HCEC 1CT (cell line): ENCODE measurements around the gene TMEM106B.

Experiments
- DNase-seq: peaks from one replicate; pipeline ENCODE4 v3.0.0-alpha.2; 2017

Gene TMEM106B

DNA sequence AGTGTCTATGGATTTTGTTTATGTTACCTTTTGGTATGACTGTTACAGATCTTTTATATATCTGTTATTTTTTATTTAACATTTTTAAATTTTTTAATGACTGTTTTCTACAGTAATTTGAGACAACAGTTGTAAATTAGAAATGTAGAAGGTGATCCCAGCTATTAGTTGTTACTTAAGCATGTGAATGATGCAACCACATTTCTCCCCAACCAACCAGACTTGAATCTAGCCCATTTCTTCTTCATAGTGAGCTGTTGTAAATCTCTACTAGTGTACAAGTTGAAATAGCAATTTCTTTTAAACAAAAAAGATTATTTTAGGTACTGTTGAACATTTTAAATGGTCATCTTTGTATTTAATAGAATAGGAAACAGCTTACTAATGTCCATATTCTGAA, 18.0 kb downstream of the TMEM106B start:
- DNase-seq = peak; percentile 56

DNA sequence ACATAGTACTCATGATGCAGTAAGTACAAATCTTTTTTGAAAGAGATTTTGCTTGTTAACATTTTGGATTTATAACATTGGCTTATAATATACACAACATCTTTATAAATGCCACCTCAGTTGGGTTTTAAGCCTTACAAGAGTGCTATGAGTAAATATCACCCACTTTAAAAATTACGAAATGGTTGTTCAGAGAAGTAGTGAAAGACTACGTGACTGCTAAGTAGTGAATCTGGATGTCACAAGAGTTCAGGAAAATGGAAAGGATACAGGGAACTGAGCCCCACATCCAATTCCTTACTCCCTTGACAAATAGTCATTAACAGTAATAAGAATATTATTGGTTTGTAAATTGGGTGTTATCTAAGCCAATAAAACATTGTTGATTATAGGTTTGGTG, 20.0 kb downstream of the TMEM106B start:
- no peak for DNase-seq

DNA sequence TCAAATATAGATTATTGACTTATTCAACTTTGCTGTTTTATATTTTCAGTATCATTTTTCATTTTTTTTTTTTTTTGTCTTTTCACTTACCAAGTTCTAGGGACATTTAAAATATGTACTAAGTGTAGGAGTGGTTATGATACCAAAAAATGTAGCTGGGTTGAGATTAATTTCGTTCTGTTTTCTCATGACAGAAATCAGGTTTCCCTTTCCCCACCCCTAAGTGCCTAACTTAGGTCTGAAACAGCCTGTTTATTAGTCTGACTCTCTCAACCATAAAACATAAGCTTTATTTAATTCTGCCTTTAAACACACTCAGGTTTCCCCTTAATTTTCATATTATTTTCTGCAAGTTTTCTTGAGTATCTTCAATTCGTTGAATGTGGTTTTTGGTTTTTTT, 22.1 kb downstream of the TMEM106B start:
- DNase-seq = no peak

DNA sequence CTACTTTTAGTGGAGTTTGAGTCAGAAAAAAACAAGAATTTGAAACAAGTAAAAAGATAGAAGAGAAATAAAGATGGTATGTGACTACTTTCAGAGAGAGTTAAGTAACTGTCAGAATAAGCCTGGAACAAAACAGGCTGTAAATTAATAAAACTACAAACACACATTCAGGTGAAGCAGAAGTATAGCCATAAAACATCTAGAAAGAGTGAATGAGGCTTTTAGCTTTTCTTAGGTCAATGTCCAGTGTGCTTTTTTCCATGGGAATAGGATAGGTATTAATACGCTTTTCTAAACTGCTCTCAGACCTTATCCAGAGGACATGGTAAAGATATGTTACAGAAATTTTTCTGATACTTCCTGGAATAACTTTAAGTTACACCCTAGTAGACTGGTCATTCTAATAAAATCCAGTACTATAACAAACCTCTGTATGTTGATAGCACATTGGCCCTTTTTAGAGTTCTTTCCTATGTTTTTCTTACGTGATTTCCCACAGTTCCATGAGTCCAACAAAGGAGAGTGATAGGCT, 23.3 kb downstream of the TMEM106B start:
- no peak for DNase-seq

DNA sequence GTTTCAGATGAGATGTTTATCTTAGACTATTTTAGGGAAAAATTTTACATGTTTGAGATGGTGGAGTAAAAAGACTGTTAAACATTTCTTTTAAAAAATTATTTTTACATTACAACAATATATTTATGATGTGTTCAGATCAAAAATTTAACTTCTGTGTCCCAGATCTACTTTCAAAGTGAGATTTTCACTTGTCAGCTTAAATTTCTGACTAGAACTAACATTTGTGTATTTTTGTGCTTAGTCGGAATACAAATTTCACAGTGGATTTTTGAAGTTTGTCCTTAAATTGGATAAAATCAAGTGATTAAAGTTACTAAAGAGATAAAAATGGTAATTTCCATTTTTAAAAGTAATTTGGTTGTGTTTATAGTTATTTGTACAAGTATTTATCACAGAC, 24.9 kb downstream of the TMEM106B start:
- DNase-seq = no peak

DNA sequence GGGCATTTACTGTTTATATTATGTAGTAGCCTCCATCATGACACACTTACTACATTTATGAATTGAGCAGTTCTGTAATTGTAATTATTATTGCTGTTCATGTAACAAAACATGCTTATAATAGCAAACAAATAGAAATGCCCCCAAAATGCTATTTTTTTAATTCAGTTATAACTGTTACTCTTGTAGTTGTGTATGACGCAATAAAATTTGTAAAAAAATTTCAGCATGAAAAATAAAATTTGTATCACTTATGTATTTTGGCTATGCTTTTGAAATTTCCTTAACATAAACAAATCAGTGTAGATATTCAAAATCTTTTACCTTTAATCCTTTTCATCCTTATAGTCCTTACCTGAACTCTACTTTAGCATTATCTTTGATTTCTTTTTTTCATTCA, 25.9 kb downstream of the TMEM106B start:
- no peak for DNase-seq

DNA sequence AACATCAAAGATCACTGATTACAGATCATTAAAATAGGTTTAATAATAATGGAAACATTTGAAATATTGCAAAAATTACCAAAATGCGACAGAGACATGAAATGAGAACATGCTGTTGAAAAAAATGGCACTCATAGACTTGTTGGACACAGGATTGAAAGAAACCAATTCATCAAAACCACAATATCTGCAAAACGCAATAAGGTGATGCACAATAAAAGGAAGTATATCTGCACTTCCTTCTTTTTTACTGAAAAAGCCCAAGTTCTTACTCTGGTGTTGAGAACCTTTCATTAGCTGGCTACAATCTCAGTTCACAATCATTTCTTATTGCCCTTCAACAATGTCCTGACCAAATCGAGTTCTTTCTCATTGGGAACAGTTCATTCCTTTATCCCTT, 28.7 kb downstream of the TMEM106B start:
- no peak for DNase-seq

DNA sequence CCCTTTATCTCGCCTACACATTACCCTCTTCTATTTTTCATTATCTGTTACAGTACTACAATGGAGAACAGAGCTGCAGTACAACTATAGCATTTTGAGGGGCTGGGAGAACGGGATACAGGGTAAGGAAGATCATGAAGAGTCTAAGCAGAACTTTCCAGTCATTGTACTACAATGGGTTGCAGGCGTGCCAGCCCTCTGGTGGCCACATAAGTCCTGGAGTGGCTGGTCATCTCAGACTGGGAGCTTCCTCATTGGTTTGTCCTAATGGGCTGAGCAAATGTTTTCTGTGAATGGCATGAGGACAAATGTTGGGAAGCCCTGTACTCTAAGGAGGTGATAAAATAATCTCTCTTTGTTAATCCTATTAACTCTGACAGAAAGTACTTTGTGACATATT, 33.0 kb downstream of the TMEM106B start:
- DNase-seq = peak; percentile 16

DNA sequence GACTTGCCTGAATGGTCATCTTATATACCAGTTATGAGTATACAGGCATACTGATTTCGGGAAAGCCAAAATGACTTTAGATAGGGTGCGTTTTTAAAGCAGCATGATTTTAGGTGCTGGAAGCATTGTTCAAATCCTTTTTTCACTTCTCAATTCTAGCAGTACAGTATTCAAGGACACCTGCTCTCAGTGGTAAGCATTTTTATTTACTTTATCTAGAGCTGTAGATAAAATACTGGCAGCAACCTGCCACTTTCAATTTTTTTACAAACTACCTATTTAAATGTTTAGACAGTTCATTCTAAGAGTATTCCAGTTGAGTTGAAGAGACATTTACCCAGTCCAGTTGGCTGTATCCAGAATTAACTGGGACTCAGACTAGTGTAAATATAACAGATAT, 33.6 kb downstream of the TMEM106B start:
- no peak for DNase-seq

DNA sequence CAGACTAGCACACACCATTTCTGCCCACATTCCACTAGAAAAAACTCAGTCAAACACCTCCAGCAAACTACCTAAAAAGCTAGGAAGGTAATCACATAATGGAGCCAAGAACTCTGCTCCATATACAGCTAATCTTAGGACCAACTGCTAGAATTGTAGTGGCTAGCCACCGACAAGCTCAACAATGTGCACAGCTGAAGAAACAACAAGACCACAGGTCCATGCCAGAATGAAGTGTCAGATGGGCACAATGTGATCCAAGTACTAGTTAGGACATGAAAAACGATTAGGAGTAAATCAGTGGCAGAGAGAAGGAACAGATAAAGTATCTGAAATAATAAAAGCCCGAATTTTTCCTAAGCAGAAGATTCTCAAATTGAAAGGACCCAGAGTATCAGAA, 38.6 kb downstream of the TMEM106B start:
- DNase-seq = no peak

DNA sequence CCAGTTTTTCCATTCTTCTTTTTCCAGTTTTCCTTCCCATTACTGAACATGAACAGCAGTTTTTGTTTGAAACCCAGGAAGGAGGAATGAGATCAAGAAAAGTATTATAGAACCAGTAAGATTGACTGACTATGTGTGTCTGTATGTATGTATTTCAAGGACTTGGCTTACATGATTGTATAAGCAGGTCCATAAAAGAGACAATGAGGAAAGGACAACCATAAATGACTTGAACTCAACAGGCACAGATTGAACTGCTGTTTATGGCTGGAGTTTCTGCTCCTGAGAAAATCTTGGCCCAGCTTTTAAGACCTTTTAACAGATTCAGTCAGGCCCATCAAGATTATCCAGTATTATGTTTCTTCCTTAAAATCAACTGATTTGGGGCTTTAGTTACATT, 39.1 kb downstream of the TMEM106B start:
- DNase-seq = no peak

DNA sequence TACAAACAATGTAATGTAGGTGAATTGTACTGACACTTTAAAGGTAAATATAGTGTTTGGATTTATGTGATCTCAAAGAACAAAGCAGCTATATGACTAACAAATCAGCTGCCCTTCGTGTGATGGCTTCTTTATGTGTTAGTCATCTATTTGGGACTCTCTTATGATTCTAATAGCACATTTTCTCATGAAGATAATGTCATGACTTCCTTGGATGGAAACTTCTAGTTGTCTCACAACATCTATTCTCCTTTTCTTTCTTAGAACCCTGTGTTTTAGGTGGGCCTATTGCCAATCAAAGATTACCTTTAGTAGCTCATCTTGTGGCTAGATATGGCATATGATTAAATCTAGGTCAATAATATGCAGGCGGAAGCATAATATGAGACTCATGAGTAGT, 45.0 kb downstream of the TMEM106B start:
- DNase-seq = peak; percentile 76

DNA sequence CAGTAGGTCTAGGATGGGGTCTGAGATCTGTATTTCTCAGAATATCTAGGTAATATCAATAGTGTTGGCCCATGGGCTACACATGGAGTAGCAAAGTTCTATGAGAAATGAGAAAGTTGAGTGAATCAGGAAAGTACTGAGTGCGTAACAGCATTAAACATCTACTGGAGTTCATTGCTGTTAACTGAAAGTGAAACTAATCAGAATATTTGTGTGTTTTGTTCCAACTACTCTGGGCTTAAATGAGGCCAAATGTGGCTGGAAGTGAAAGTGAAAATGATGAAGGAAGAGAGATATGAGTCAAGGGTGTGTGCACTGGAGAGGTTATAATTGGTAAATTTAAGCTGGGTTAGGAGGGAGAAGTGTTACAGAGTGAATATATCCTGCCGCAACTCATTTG, 46.5 kb downstream of the TMEM106B start:
- peak; percentile 39 for DNase-seq

DNA sequence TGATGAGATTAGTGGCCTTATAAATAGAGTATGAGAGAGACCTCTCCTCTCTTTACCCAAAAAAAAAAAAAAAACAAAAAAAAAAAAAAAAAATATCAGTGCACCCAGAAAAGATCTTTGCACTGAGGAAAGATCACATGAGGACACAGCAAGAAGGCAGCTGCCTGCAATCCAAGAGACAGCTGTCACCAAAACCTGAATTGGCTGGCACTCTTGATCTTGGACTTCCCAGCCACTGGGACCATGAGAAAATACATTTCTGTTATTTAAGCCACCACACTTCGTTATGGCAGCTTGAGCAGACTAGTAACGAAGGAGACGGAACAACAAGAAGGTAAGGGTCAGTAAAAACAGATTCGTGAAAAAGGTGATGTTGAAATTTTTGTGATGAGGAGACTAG, 47.0 kb downstream of the TMEM106B start:
- no peak for DNase-seq

DNA sequence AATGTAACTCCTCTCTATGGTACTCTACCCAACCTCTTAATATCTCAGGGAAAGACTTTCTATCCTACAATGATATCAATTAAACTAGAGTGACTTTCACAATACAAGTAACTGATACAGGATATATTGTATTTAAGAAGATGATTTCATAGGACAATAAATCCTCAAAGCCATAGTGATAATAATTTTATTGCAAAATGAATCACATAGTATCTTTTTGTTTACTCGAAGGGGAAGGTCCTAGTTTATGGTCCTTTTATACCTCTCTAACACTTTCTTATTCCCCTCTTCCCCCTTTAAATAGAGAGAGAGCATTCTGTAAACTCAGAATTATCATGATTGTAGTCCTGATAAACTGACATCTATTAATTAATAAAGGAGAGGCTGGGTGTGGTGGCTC, 56.4 kb downstream of the TMEM106B start:
- DNase-seq = no peak

DNA sequence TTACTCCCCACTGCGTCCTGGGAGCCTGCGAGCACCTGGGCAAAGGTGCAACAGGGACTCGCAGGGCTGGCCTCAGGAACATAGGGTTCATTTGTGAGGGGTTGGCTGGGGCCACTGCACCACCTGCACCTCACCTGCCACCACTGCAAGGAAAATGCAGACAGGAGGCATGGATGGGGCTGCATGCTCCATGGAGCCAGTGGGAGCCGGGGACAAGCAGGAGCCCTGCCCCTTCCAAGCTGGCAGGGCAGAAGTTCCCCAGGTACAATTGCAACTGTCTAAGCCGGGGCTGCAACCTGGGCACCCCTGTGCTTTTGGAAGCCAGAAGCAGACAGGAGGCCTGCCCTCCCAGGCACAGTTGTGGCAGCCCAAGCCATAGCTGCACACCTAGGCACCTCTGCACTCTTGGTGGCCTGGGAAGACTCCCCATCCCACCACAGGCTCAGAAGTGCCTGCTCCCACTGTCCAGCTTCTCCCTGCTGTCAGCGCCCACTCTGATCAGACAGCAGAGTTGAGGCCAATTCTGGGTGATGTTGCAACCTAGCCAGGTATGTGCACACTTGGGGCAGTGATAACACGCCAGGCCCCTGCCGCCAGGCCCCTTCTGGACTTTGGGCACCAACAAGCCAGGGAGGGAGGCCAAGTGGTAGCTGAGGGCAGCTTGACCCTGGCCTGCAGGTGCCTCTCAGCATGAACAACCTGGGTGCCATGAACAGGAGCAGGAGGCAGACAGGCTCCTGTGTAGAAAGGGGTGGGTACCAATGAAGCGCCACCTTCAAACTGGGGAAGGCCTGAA, 58.2 kb downstream of the TMEM106B start:
- DNase-seq = no peak

DNA sequence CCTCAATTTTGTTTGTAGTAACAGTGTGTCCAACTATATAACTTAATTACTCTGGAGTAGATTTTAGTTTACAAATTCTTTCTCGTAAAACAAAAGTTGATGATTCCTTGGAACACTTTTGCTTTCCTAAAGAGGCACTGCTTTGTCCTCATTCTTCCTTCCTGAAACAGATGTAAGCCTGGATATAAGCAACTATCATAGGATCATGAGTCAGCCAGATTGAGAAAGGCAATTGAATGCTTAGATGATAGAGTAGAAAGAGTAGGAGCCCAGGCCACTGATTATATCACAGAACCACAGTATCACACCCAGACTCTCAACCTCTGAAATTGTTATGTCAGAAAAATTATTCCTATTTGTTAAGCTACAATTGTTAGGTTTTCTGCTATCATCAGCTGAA, 69.9 kb downstream of the TMEM106B start:
- DNase-seq = peak; percentile 82

DNA sequence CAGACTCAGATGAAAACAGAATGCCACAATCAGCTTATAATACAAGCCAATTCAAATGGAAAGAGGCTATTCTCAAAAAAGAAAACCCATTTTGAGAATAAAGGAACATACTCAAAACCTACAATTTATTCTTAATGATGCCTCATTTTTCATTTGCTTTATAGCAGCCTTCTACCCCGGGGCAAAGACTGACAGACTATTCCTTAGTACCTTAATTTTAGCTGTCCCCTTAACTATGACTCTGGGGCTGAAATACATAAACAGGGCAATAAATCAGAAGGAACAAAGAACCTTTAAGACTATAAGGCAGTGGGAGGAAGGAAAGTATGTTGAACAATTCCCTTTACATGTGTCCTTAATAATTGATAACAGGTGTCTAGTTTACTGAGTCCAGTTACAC, 76.8 kb downstream of the TMEM106B start:
- no peak for DNase-seq

DNA sequence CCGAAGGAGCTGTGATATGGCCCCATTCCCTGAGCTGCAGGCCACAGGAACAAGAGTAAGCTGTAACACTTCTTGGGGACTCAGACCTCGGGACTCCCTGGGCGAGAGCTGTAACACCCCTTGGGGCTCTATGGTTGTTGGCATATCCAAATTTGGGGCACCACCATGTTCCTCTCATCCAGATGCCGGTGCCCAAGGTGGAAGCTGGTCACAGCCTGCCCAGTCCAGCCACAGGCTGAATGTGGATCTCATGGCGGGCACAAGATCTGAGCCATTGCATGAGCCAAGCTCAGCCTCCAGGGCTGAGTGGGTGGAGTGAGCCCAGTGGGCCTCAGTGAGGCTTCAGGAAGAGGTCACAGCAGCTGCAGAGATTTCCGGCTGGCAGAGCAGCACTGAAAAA, 78.9 kb downstream of the TMEM106B start:
- DNase-seq = no peak

DNA sequence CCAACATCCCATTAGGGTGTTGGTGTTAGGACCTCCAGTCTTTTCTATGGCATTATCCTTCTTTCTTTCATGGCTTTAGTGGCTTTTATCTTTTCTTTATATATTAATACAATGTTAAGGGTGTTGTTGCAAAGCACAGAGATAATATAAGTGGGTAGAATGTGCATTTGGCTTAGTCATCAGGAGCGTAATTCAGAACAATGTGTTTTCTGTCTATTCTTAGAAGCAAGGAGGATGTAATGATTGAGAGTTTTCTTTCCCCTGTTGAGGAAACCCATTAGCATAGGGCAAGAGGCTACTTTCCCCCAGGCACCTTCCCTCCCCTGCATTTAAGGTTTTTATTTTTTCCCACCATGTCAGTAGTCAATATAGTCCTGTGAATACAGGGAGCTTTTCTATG, 79.7 kb downstream of the TMEM106B start:
- no peak for DNase-seq

DNA sequence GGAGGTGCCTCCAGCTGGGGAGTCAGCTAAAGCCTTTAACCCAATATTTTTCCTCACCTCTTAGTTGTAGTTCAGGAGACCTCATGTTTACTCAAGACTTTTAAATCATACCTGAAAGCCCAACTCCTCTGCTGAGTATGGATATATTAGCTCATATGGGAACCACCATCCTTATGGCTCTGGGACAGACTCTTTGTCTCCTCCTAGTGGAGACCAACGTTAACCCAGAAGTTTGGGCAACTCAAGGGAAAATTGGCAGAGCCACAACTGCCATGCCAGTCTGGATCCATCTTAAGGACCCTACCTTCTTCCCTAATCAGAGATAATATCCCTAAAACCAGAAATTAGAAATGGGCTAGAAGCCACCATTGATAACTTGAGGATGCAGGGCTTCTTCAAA, 80.8 kb downstream of the TMEM106B start:
- no peak for DNase-seq
